ENCODE measurements around the gene GGT7.

GRCh38 chr20:34921436-34921835, 48.8 kb upstream of the GGT7 start:
- TF ChIP-seq EZH2phosphoT487 (IDR thresholded peaks at IDR 0.05; ENCODE audit: borderline replicate concordance, low read depth, low read length), result no peak
- no peak for TF ChIP-seq CTCF (conservative IDR thresholded peaks at IDR 0.05; ENCODE audit: low read length)
